H9 (cell line): Measurements from ENCODE around the gene SLC4A2. TPM values are rescaled to one million over a fixed set of nuclear protein-coding genes. Genes with fewer than 3 reads are reported as not detected.

Source experiments
- DNase-seq: peaks from one replicate; pipeline ENCODE4 v3.0.0-alpha.2; 2017
- H2AFZ ChIP-seq: one replicate; pipeline ENCODE4 v1.6.1; 2013; ENCODE audit warnings: mild to moderate bottlenecking, low read length, control low read depth, moderate library complexity
- H2AK5ac ChIP-seq: 2 replicates; pipeline ENCODE4 v1.6.1; 2013; ENCODE audit warnings: low read length, control low read depth, mixed read lengths; ENCODE audit not compliant: insufficient read length
- H2BK120ac ChIP-seq: one replicate; pipeline ENCODE4 v1.6.1; 2013; ENCODE audit warnings: low read depth, mild to moderate bottlenecking, low read length, control low read depth, inconsistent platforms; ENCODE audit not compliant: poor library complexity, severe bottlenecking
- H2BK12ac ChIP-seq: 2 replicates; pipeline ENCODE4 v1.6.1; 2013; ENCODE audit warnings: low read length, control low read depth, mixed read lengths, low read depth; ENCODE audit not compliant: insufficient read length
- H2BK15ac ChIP-seq: 2 replicates; pipeline ENCODE4 v1.6.1; 2013; ENCODE audit warnings: low read depth, low read length, control low read depth
- H2BK20ac ChIP-seq: one replicate; pipeline ENCODE4 v1.6.1; 2013; ENCODE audit warnings: low read depth, mild to moderate bottlenecking, low read length, control low read depth, inconsistent platforms; ENCODE audit not compliant: poor library complexity, severe bottlenecking
- H2BK5ac ChIP-seq: 2 replicates; pipeline ENCODE4 v1.6.1; 2013; ENCODE audit warnings: low read length, control low read depth, mixed read lengths; ENCODE audit not compliant: insufficient read length
- H3K14ac ChIP-seq: 2 replicates; pipeline ENCODE4 v1.6.1; 2013; ENCODE audit warnings: low read length, control low read depth; ENCODE audit not compliant: insufficient read depth
- H3K18ac ChIP-seq: 2 replicates; pipeline ENCODE4 v1.6.1; 2013; ENCODE audit warnings: low read depth, mild to moderate bottlenecking, mixed read lengths, low read length, control low read depth; ENCODE audit not compliant: insufficient read length
- H3K23ac ChIP-seq: 2 replicates; pipeline ENCODE4 v1.6.1; 2013; ENCODE audit warnings: low read length, control low read depth, mixed read lengths, low read depth; ENCODE audit not compliant: insufficient read length
- H3K23me2 ChIP-seq: 2 replicates; pipeline ENCODE4 v1.6.1; 2013; ENCODE audit warnings: low read depth, mild to moderate bottlenecking, mixed read lengths, low read length, control low read depth; ENCODE audit not compliant: insufficient read length, poor library complexity, severe bottlenecking
- H3K27ac ChIP-seq: 2 replicates; pipeline ENCODE4 v1.5.1; 2013; ENCODE audit warnings: low read length, control low read depth, mixed read lengths, low read depth; ENCODE audit not compliant: insufficient read length
- H3K27me3 ChIP-seq: 2 replicates; pipeline ENCODE4 v1.6.1; 2013; ENCODE audit warnings: low read length, control low read depth, inconsistent platforms; ENCODE audit not compliant: insufficient read depth
- H3K4ac ChIP-seq: 2 replicates; pipeline ENCODE4 v1.6.1; 2013; ENCODE audit warnings: low read depth, mild to moderate bottlenecking, control low read depth, inconsistent platforms, low read length, moderate library complexity
- H3K4me1 ChIP-seq: 2 replicates; pipeline ENCODE4 v1.6.1; 2013; ENCODE audit warnings: low read length, control low read depth, inconsistent platforms; ENCODE audit not compliant: insufficient read depth
- H3K4me2 ChIP-seq: 2 replicates; pipeline ENCODE4 v1.6.1; 2013; ENCODE audit warnings: low read length, control low read depth, mixed read lengths; ENCODE audit not compliant: insufficient read length, insufficient read depth
- H3K56ac ChIP-seq: 2 replicates; pipeline ENCODE4 v1.6.1; 2013; ENCODE audit warnings: low read depth, mild to moderate bottlenecking, mixed read lengths, low read length, control low read depth; ENCODE audit not compliant: insufficient read length
- H3K79me1 ChIP-seq: 2 replicates; pipeline ENCODE4 v1.6.1; 2013; ENCODE audit warnings: low read depth, mild to moderate bottlenecking, moderate library complexity, low read length, control low read depth, inconsistent platforms; ENCODE audit not compliant: insufficient read depth, poor library complexity, severe bottlenecking
- H3K79me2 ChIP-seq: 2 replicates; pipeline ENCODE4 v1.6.1; 2013; ENCODE audit warnings: low read length, control low read depth, inconsistent platforms; ENCODE audit not compliant: insufficient read depth
- H3K9ac ChIP-seq: 2 replicates; pipeline ENCODE4 v1.6.1; 2013; ENCODE audit warnings: low read length, control low read depth, mixed read lengths; ENCODE audit not compliant: insufficient read length; ENCODE audit errors: extremely low read depth
- H3K9me3 ChIP-seq: one replicate; pipeline ENCODE4 v1.6.1; 2013; ENCODE audit warnings: low read depth, low read length, inconsistent platforms; ENCODE audit not compliant: control insufficient read depth
- H3T11ph ChIP-seq: one replicate; pipeline ENCODE4 v1.6.1; 2013; ENCODE audit warnings: mild to moderate bottlenecking, low read length, control low read depth, inconsistent platforms
- H4K20me1 ChIP-seq: one replicate; pipeline ENCODE4 v1.6.1; 2013; ENCODE audit not compliant: control insufficient read depth, insufficient read length, insufficient read depth
- H4K5ac ChIP-seq: 2 replicates; pipeline ENCODE4 v1.6.1; 2013; ENCODE audit warnings: low read depth, mild to moderate bottlenecking, mixed read lengths, low read length, control low read depth; ENCODE audit not compliant: insufficient read length
- H4K8ac ChIP-seq: replicated peaks from 2 replicates; pipeline ENCODE4 v1.6.1; 2013; ENCODE audit warnings: low read length, control low read depth, mixed read lengths, low read depth; ENCODE audit not compliant: insufficient read length
- H4K91ac ChIP-seq: 2 replicates; pipeline ENCODE4 v1.6.1; 2013; ENCODE audit warnings: low read depth, mild to moderate bottlenecking, moderate library complexity, mixed read lengths, low read length, control low read depth; ENCODE audit not compliant: insufficient read length
- H3K27ac Mint-ChIP-seq, 3 experiments: 2 replicates in 2 of 3; 3 replicates in 1 of 3; pipeline ENCODE4 v1.8.0; 2020 to 2021; ENCODE audit warnings: mixed read lengths in 3 of 3, mild to moderate bottlenecking in 1 of 3, moderate library complexity in 1 of 3
- H3K27me3 Mint-ChIP-seq: 2 replicates; pipeline ENCODE4 v1.8.0; 2021; ENCODE audit warnings: low read depth, mild to moderate bottlenecking, moderate library complexity, mixed read lengths
- H3K36me3 Mint-ChIP-seq, 3 experiments: 2 replicates in 2 of 3; 3 replicates in 1 of 3; pipeline ENCODE4 v1.8.0; 2020 to 2021; ENCODE audit warnings: low read depth in 3 of 3, mixed read lengths in 3 of 3; ENCODE audit not compliant: insufficient read depth in 1 of 3
- H3K4me1 Mint-ChIP-seq, 2 experiments: 2 replicates each; pipeline ENCODE4 v1.8.0; 2020; ENCODE audit warnings: mixed read lengths in 2 of 2
- H3K4me3 Mint-ChIP-seq, 2 experiments: 2 replicates in 1 of 2; 3 replicates in 1 of 2; pipeline ENCODE4 v1.8.0; 2020 to 2021; ENCODE audit warnings: mild to moderate bottlenecking in 2 of 2, mixed read lengths in 2 of 2, moderate library complexity in 1 of 2
- H3K9me3 Mint-ChIP-seq, 2 experiments: 2 replicates in 1 of 2; 3 replicates in 1 of 2; pipeline ENCODE4 v1.8.0; 2020; ENCODE audit warnings: mild to moderate bottlenecking in 2 of 2, mixed read lengths in 2 of 2, moderate library complexity in 1 of 2
- WGBS: extraction: QIAGEN DNeasy Blood & Tissue Kit; methylation state at CpG from one replicate; pipeline ENCODE4 v1.1.7; 2013; ENCODE audit warnings: missing lambda C conversion rate, low lambda C conversion rate, mixed read lengths; ENCODE audit not compliant: insufficient read length; ENCODE audit errors: extremely low coverage; 5-methylcytosine and 5-hydroxymethylcytosine counted together
- total RNA-seq: library from RNA; stranded (reverse); gene quantifications from 2 replicates; pipeline ENCODE4 v1.2.1, GENCODE V29; 2021
- TF ChIP-seq, protein P1 (sequence below): fragments of 200-600 bp; sonication (generic); conservative IDR thresholded peaks from 3 replicates; pipeline ENCODE4 v1.8.0; 2021; ENCODE audit warnings: antibody characterized with exemption, mild to moderate bottlenecking

SLC4A2 gene
- total RNA-seq, 1 experiment from 2014 or later: 136 TPM

DNA sequence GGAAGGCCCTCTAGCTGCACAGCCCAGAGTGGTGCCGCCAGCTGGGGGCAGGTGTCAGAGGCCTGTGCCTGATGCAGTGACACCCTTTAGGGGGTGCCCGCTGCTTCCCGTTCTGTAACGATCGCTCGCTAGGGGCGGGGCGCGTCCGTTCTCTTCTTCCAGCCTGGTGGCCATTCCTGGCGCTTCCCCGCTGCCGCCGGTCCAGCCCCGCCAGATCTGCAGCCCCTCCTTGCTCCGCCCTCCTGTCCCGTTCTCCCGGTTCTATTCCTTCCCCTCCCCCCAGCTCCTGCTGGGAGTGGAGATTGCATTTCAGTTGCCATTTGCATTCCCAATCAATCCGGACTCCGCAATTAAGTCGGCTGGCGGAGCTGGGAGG, 66.1 kb downstream of the SLC4A2 start:
- peaks cover 32 to 54% (median 43%) of the 10 kb centered on the region in 3 experiments for H3K36me3 Mint-ChIP-seq
- Histone ChIP-seq H3K9me3 (no peaks in the 10 kb centered on the region), H3K14ac (no peak overlapping the region; the same call in 1 of the 2 replicates), H3K4me1 (peaks cover 3% of the 10 kb centered on the region; the same call in 1 of the 2 replicates), H3K9ac (no peak overlapping the region), H2BK12ac (no peak overlapping the region), H4K5ac (no peak overlapping the region), H3K23me2 (peaks cover 10% of the 10 kb centered on the region), H3K23ac (no peak overlapping the region), H3K4ac (no peak overlapping the region), H3K56ac (no peak overlapping the region), H4K8ac (no peak overlapping the region), H4K91ac (no peak overlapping the region), H3K27me3 (no peaks in the 10 kb centered on the region), H3K79me1 (no peaks in the 10 kb centered on the region), H3K79me2 (no peaks in the 10 kb centered on the region), H2AK5ac (no peak overlapping the region), H4K20me1 (no peaks in the 10 kb centered on the region), H3K27ac (no peak overlapping the region), H2BK120ac (no peak overlapping the region), H2BK5ac (no peak overlapping the region), H2AFZ (no peak overlapping the region), H2BK20ac (no peak overlapping the region), H3K4me2 (peak overlapping the region; percentile 51), H2BK15ac (no peak overlapping the region), H3T11ph (no peak overlapping the region), H3K18ac (no peak overlapping the region)
- DNase-seq: peak; percentile 89
- H3K4me3 Mint-ChIP-seq: peak overlapping the region; percentile 70 to 85
- peaks cover 16% of the 10 kb centered on the region for H3K27me3 Mint-ChIP-seq
- no peak overlapping the region for H3K27ac Mint-ChIP-seq
- TF ChIP-seq, protein P1, sequence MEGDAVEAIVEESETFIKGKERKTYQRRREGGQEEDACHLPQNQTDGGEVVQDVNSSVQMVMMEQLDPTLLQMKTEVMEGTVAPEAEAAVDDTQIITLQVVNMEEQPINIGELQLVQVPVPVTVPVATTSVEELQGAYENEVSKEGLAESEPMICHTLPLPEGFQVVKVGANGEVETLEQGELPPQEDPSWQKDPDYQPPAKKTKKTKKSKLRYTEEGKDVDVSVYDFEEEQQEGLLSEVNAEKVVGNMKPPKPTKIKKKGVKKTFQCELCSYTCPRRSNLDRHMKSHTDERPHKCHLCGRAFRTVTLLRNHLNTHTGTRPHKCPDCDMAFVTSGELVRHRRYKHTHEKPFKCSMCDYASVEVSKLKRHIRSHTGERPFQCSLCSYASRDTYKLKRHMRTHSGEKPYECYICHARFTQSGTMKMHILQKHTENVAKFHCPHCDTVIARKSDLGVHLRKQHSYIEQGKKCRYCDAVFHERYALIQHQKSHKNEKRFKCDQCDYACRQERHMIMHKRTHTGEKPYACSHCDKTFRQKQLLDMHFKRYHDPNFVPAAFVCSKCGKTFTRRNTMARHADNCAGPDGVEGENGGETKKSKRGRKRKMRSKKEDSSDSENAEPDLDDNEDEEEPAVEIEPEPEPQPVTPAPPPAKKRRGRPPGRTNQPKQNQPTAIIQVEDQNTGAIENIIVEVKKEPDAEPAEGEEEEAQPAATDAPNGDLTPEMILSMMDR: peak; percentile 49
- H3K9me3 Mint-ChIP-seq: no peaks in the 10 kb centered on the region
- H3K4me1 Mint-ChIP-seq: peaks cover 19 to 26% of the 10 kb centered on the region in 2 experiments
- no CpG with 5 or more reads among the region's 22 CpGs for WGBS
